IPS-20b (cell line): ENCODE results near the gene GPR55.

Experiments
- H3K27ac ChIP-seq: one replicate; pipeline ENCODE4 v1.5.1; 2013; ENCODE audit warnings: low read length
- H3K27me3 ChIP-seq: 2 replicates; pipeline ENCODE4 v1.6.1; 2013; ENCODE audit warnings: mild to moderate bottlenecking, low read length, inconsistent platforms; ENCODE audit not compliant: insufficient read depth
- H3K36me3 ChIP-seq: 2 replicates; pipeline ENCODE4 v1.6.1; 2013; ENCODE audit warnings: low read depth, mild to moderate bottlenecking, inconsistent platforms, low read length, moderate library complexity; ENCODE audit not compliant: insufficient read depth
- H3K4me1 ChIP-seq: 2 replicates; pipeline ENCODE4 v1.6.1; 2013; ENCODE audit warnings: mild to moderate bottlenecking, control low read depth, inconsistent platforms, low read length, moderate library complexity; ENCODE audit not compliant: insufficient read depth
- H3K4me3 ChIP-seq: 2 replicates; pipeline ENCODE4 v1.5.1; 2013; ENCODE audit warnings: mild to moderate bottlenecking, low read length, inconsistent platforms
- H3K9ac ChIP-seq: 2 replicates; pipeline ENCODE4 v1.6.1; 2013; ENCODE audit warnings: low read depth, mild to moderate bottlenecking, inconsistent platforms, low read length, moderate library complexity
- H3K9me3 ChIP-seq: 2 replicates; pipeline ENCODE4 v1.6.1; 2013; ENCODE audit warnings: mild to moderate bottlenecking, low read depth, low read length, inconsistent platforms; ENCODE audit not compliant: insufficient read depth

GPR55 gene

DNA sequence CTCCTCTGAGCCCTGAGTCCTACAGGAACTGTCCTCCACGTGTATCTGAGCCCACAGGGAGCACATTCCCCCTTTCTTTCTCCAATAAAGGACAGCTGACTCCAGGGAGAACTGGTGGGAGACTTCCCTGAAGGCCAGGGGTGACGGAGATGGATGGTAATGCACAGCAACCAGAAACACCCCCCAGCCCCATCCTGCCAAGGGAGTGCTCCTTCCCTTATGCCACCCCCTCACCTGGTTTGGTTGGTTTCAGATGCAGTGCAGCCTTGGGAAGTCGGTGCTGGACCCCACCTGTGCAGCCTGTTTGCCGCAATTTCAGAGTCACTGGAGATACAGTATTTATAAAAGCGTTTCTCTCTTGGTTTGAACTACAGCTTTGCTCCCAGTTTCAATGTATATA lies 24.0 kb downstream of the GPR55 start:
- Histone ChIP-seq H3K27ac (no peak overlapping the region), H3K9me3 (no peaks in the 10 kb centered on the region), H3K27me3 (peaks cover 20% of the 10 kb centered on the region; the same call in 1 of the 2 replicates), H3K4me3 (no peak overlapping the region), H3K36me3 (no peaks in the 10 kb centered on the region), H3K9ac (no peak overlapping the region), H3K4me1 (peaks cover 28% of the 10 kb centered on the region)

DNA sequence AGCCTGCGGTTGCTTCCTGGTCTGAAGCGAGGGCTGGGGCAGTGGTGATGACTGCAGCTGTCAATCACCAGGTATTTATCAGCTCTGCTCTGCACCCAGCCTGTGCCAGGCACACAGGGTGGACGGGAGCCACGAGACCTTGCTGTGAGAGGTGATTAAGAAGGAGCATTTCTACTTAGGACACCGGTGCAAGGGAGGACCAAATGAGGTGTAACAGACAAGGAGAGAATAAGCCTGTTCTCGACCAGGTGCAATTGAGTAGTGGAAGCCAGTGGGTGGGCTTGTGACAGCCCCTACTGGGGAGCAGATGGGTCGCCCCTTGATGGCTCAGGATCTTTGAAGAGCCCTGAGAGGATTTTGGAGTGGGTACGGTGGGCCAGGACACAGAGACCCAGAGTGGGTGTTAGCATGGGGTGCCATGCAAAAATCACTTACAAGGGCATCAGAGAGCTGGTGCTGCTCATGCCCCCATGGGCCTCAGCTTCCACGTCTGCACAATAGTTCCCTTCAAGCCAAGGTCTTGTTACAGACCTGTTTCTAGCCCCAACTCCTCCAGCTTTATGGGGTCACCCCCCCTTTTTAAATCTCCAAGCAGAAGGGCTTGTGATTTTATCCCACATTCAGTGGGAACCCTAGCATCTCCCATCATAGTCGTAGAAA lies 24.6 kb downstream of the GPR55 start:
- peaks cover 18% of the 10 kb centered on the region; the same call in 1 of the 2 replicates for H3K27me3 ChIP-seq
- no peaks in the 10 kb centered on the region for H3K36me3 ChIP-seq
- H3K9me3 ChIP-seq = no peaks in the 10 kb centered on the region
- no peak overlapping the region for H3K27ac ChIP-seq
- H3K4me1 ChIP-seq = peaks cover 26% of the 10 kb centered on the region
- H3K4me3 ChIP-seq = no peak overlapping the region
- H3K9ac ChIP-seq = no peak overlapping the region

GRCh38 chr2:230899786-230900185 lies 25.3 kb downstream of the GPR55 start:
- H3K27ac ChIP-seq = no peak overlapping the region
- H3K27me3 ChIP-seq = peaks cover 11% of the 10 kb centered on the region; the same call in 1 of the 2 replicates
- no peaks in the 10 kb centered on the region for H3K36me3 ChIP-seq
- H3K9me3 ChIP-seq = no peaks in the 10 kb centered on the region
- no peak overlapping the region for H3K9ac ChIP-seq
- no peak overlapping the region for H3K4me3 ChIP-seq
- H3K4me1 ChIP-seq = peaks cover 19% of the 10 kb centered on the region

GRCh38 chr2:230899287-230899686 lies 25.8 kb downstream of the GPR55 start:
- H3K4me1 ChIP-seq = peaks cover 19% of the 10 kb centered on the region
- H3K9ac ChIP-seq = no peak overlapping the region; the same call in 1 of the 2 replicates
- peaks cover 6% of the 10 kb centered on the region; the same call in 1 of the 2 replicates for H3K27me3 ChIP-seq
- no peaks in the 10 kb centered on the region for H3K9me3 ChIP-seq
- no peak overlapping the region for H3K27ac ChIP-seq
- H3K4me3 ChIP-seq = no peak overlapping the region
- H3K36me3 ChIP-seq = no peaks in the 10 kb centered on the region

DNA sequence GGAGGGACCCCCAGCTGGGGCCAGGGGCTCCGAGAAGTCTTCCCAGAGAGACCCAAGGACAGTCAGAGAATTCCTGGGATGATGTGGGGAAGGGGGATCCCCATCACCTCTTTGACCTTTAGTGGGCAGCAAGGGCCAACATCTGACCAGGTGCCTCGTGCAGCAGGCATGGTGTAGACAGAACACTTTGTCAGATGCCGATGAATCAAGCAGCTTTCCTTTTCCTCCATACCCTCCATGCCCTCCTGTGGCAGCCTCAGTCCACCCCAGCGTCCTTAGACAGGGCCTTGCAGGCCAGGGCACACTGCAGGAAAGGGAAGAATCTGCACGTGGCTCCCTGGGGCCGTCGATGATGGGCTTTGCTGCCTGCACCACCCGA lies 26.3 kb downstream of the GPR55 start:
- Histone ChIP-seq H3K27ac (no peak overlapping the region), H3K4me3 (no peak overlapping the region), H3K9ac (no peak overlapping the region; the same call in 1 of the 2 replicates), H3K36me3 (no peaks in the 10 kb centered on the region), H3K9me3 (no peaks in the 10 kb centered on the region), H3K27me3 (peaks cover under 1% of the 10 kb centered on the region; the same call in 1 of the 2 replicates), H3K4me1 (peaks cover 19% of the 10 kb centered on the region)

GRCh38 chr2:230898016-230898712 lies 26.9 kb downstream of the GPR55 start:
- H3K9me3 ChIP-seq = no peaks in the 10 kb centered on the region
- H3K4me3 ChIP-seq = no peak overlapping the region
- no peak overlapping the region for H3K27ac ChIP-seq
- no peak overlapping the region for H3K9ac ChIP-seq
- H3K36me3 ChIP-seq = no peaks in the 10 kb centered on the region
- peaks cover 15% of the 10 kb centered on the region for H3K4me1 ChIP-seq
- H3K27me3 ChIP-seq = no peaks in the 10 kb centered on the region

- Histone ChIP-seq H3K36me3 (no peaks in the 10 kb centered on the region), H3K4me3 (no peak overlapping the region), H3K4me1 (peaks cover 7% of the 10 kb centered on the region; the same call in 1 of the 2 replicates), H3K27ac (no peak overlapping the region), H3K9me3 (no peaks in the 10 kb centered on the region), H3K27me3 (no peaks in the 10 kb centered on the region), H3K9ac (no peak overlapping the region)
Measured at GRCh38 chr2:230896346-230897115, 28.5 kb downstream of the GPR55 start.

DNA sequence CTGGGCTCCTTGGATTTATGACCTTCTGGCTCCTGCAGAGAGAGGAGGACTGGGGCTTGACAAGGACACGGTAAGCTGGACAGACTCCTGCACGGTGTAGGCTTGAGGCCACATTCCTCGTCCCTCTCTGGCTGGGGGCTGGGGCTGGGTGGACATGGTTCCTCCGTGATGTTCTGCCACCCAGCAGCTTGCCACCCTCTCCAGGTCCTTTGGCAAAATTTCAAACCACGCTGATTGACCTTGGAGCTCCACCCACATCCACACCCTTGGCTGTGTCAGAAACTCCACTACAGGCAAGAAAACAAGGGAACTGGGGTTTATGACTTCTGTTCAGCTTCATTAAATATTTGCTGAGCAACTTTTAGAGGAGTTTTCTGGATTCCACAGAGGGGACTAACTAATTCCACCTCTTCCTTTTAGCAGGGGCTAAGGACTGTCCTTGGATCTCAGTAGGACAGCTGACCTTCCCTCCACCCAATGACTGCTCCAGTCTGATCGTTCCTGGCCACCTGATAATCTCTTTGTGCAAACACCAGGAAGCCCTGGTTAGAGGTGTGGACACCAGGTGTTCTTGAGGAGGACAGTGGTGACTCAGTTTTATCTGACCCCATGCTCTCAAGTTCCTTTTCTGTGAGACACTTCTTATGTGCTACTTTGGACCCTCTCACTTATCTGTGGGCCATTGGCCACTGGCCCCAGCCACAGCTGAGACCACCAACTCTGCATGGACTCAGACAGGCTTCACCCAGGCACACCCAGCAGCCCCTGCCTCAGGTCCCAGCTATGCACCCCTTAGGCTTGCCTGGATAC lies 29.3 kb downstream of the GPR55 start:
- Histone ChIP-seq H3K27ac (no peak overlapping the region), H3K36me3 (no peaks in the 10 kb centered on the region), H3K9me3 (no peaks in the 10 kb centered on the region), H3K27me3 (no peaks in the 10 kb centered on the region), H3K4me1 (peaks cover 7% of the 10 kb centered on the region; the same call in 1 of the 2 replicates), H3K4me3 (no peak overlapping the region), H3K9ac (no peak overlapping the region)

DNA sequence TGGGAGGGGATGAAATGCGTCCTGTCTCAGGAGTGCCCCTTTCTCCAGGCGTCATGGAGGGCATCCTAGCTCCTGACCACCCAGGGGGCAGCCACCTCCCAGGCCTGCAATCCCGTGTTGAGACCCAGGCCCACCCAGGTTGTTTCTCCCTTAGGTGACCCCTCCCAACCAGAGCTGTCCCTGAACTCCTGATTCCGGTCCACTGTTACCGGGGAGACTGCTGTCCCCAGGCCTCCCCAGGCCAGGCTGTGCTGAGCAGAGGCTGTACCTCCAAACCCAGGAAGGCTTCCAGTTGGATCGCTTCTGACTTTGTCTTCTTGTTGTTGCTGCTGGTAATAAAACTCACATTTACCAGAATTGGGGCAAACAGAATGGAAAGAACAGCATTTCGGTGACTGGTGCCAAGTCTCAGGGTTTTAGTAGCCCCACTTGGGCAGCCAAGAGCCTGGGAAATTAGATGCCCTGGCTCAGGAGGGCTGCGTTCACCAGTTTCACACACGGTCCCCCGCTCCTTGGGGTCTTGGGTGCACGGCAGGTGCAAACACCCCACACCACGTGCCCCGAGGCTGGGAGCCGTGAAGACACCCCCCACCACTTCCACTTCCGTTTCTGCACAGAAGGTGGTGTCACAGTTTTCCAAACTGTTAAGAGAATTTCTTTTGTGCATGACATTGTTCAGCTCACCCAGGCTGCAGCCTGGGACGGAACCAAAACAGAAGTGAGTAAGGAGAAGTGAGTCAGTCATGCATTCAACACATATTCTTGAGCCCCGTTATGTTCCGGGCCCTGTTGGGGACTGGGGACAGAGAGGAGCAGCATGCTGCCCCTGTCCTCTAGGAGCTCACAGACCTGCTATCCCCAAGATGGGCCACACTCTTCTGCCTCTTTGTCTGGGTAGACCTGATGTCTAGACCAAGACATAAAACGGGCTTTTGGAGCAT lies 30.9 kb downstream of the GPR55 start:
- Histone ChIP-seq H3K27me3 (no peaks in the 10 kb centered on the region), H3K36me3 (no peaks in the 10 kb centered on the region), H3K27ac (no peak overlapping the region), H3K4me1 (peaks cover 3% of the 10 kb centered on the region; the same call in 1 of the 2 replicates), H3K9me3 (no peaks in the 10 kb centered on the region), H3K9ac (no peak overlapping the region), H3K4me3 (no peak overlapping the region)

- Histone ChIP-seq H3K27ac (no peak overlapping the region), H3K9ac (no peak overlapping the region), H3K9me3 (no peaks in the 10 kb centered on the region), H3K36me3 (no peaks in the 10 kb centered on the region), H3K27me3 (no peaks in the 10 kb centered on the region), H3K4me3 (no peak overlapping the region), H3K4me1 (no peaks in the 10 kb centered on the region)
Measured at GRCh38 chr2:230893338-230893737, 31.7 kb downstream of the GPR55 start.
